ENCODE results near the gene LRMDA. TPM values are rescaled to one million over a fixed set of nuclear protein-coding genes. Genes with fewer than 3 reads are reported as not detected.
A peak's percentile ranks its signal among the peaks of the same experiment; 100 is the strongest.

The LRMDA gene
- total RNA-seq, 1 experiment from 2014 or later: not detected

DNA sequence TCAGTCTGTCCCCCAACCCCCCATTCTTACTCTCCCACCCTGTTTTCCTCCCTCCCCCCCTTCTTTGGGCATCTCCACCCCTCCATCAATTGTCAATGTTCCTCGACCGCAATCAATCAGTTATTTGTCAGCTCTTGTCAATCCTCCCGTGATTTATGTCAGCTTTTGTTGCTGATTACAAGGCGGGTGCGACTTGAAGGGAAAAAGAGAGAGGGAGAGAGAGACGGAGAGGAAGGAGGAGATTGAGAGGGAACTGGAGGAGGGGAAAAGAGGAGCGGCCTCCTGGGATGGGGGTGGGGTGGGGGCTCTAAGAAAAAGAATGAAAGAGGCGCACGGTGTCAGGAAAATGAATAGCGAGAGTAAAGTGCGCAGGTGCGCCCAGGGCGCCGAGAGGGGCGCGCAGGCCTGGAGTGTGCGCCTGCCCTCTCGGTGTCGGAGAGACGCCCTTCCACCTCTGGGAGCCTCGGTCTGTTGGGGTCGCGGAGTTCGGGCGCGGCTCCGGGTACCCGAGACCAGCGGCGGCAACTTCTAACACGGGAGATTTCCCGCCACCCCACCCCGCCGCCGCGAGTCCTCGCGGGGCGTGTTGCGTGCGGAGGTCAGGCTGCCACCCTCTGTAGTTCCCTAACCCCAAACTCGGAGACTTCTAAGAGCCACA lies 28.8 kb upstream of the LRMDA start:
- Histone ChIP-seq H3K27ac (ENCODE audit: low read depth, low read length, poor library complexity, severe bottlenecking) (no peak overlapping the region), H3K4me3 (ENCODE audit: low read depth, low read length, poor library complexity, severe bottlenecking) (peak overlapping the region; percentile 57), H3K9me3 (ENCODE audit: low read depth, low read length, poor library complexity, severe bottlenecking) (no peaks in the 10 kb centered on the region), H3K27me3 (replicated peaks; ENCODE audit: insufficient read depth, low read depth, low read length, poor library complexity) (peaks cover 99% of the 10 kb centered on the region), H3K36me3 (ENCODE audit: insufficient read depth, low read length, poor library complexity, severe bottlenecking) (no peaks in the 10 kb centered on the region), H3K4me1 (ENCODE audit: insufficient read depth, low read length, poor library complexity, severe bottlenecking) (peaks cover 32% of the 10 kb centered on the region)
- peak; percentile 45 for TF ChIP-seq EZH2 (IDR thresholded peaks at IDR 0.05; ENCODE audit: borderline replicate concordance, low read depth, low read length, poor library complexity, severe bottlenecking)
- TF ChIP-seq, protein P1, sequence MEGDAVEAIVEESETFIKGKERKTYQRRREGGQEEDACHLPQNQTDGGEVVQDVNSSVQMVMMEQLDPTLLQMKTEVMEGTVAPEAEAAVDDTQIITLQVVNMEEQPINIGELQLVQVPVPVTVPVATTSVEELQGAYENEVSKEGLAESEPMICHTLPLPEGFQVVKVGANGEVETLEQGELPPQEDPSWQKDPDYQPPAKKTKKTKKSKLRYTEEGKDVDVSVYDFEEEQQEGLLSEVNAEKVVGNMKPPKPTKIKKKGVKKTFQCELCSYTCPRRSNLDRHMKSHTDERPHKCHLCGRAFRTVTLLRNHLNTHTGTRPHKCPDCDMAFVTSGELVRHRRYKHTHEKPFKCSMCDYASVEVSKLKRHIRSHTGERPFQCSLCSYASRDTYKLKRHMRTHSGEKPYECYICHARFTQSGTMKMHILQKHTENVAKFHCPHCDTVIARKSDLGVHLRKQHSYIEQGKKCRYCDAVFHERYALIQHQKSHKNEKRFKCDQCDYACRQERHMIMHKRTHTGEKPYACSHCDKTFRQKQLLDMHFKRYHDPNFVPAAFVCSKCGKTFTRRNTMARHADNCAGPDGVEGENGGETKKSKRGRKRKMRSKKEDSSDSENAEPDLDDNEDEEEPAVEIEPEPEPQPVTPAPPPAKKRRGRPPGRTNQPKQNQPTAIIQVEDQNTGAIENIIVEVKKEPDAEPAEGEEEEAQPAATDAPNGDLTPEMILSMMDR (conservative IDR thresholded peaks at IDR 0.05; ENCODE audit: low read depth, low read length): no peak
- ChIA-PET CTCF (no interaction called here), POLR2A (ENCODE audit: low non-redundant PET) (no interaction called here)
- intact Hi-C loops (cut with micrococcal nuclease; ENCODE audit: unreplicated experiment): loop anchor here (5.0 to 10.0 kb wide), 3 partner anchors 512 to 1710 kb away; no protein-coding TSS in a partner anchor
- BruUV-seq (replicated peaks): no TSS peak
- DNase-seq (ENCODE audit: low spot score): no peak

DNA sequence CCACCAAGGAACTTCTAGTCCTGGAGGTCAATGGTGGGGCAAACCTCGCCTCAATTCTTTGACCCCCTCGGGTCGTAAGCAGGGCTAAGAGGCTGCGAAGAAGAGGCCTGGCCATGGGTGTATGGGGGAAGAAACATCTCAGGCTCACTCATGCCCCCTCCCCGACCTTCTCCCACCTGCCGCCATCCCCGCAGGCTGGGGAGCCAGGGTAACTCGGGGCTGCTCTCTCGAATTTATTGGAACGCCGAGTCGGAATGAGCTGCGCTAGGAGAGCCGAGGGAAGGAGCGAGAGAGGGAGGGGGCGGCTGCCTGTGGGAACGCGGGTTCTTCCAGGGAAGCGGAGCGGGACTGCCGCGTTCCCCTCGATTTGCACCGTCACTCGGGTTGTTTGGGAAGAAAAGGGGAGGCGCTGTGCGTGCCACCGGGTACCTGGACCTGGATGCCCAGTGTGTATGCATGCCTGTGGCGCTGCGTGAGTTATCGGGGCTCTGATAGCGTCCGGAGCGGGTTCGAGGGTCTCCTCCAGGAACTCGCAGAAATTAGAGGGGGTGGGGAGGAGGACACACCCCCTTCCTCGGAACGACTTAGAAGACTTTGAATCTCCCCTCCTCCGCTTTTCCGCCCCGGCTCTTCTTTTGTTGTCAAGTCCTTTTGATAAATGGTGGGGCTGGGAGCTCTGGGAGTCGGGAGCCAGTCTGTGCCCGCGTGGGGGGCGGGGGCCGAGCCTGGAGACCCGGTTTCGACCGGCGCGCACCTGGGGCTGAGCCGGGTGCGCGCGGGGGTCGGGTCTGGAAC lies 28.1 kb upstream of the LRMDA start:
- Histone ChIP-seq H3K27me3 (replicated peaks; ENCODE audit: insufficient read depth, low read depth, low read length, poor library complexity) (peaks cover 99% of the 10 kb centered on the region), H3K4me1 (ENCODE audit: insufficient read depth, low read length, poor library complexity, severe bottlenecking) (peaks cover 33% of the 10 kb centered on the region), H3K36me3 (ENCODE audit: insufficient read depth, low read length, poor library complexity, severe bottlenecking) (no peaks in the 10 kb centered on the region), H3K4me3 (ENCODE audit: low read depth, low read length, poor library complexity, severe bottlenecking) (peak overlapping the region; percentile 57), H3K27ac (ENCODE audit: low read depth, low read length, poor library complexity, severe bottlenecking) (no peak overlapping the region), H3K9me3 (ENCODE audit: low read depth, low read length, poor library complexity, severe bottlenecking) (no peaks in the 10 kb centered on the region)
- intact Hi-C loops (cut with micrococcal nuclease; ENCODE audit: unreplicated experiment): loop anchor here (5.0 to 10.0 kb wide), 3 partner anchors 511 to 1709 kb away; no protein-coding TSS in a partner anchor
- POLR2A ChIA-PET (ENCODE audit: low non-redundant PET): no interaction called here
- DNase-seq (ENCODE audit: low spot score): no peak
- TF ChIP-seq EZH2 (IDR thresholded peaks at IDR 0.05; ENCODE audit: borderline replicate concordance, low read depth, low read length, poor library complexity, severe bottlenecking): no peak
- TF ChIP-seq, protein P1 (conservative IDR thresholded peaks at IDR 0.05; ENCODE audit: low read depth, low read length): no peak
- CTCF ChIA-PET: no interaction called here
- BruUV-seq (replicated peaks): no TSS peak

DNA sequence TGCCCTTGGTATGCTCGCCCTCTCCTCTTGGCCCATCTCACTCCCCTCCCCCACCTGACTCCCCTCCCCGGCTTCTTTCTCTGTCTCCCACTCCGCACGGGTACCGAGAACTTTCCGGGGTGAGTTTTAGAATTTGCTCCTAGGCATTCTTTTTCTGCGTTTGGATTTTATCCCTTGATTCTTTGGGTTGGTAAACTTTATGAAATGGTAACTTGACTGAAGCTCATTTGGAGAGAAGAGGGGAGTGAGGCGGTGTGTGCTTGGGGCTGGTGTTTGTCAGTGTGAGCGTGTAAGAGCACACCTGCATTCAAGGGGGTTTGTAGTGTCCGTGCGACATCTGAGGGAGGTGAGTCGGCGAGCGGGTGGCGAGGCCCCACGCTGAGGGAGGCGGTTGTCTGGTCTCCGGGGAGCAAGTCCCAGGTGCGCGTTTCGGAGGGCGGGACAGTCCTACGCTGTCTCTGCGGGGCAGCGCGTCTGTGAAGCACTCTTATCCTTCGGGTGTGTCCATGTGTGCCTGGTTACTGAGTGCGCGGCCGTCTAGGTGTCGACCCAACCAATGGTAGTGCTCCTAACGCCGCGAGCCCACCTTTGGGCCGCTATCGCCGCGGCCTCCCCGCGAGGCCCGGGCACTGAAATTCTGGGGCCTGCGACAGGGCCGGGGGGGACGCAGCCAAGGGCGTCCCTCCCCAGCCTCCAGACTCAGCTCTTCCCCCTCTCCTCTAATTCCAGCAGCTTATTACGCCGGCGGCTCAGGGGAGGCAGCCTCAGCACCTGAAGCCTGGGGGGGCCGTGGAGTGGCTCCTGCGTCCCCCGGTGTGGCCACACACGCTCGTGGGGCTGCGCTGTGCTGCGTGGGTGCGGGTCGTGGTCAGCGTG lies 27.2 kb upstream of the LRMDA start:
- BruUV-seq (replicated peaks): no TSS peak
- Histone ChIP-seq H3K27ac (ENCODE audit: low read depth, low read length, poor library complexity, severe bottlenecking) (no peak overlapping the region), H3K36me3 (ENCODE audit: insufficient read depth, low read length, poor library complexity, severe bottlenecking) (no peaks in the 10 kb centered on the region), H3K4me1 (ENCODE audit: insufficient read depth, low read length, poor library complexity, severe bottlenecking) (peaks cover 40% of the 10 kb centered on the region), H3K27me3 (replicated peaks; ENCODE audit: insufficient read depth, low read depth, low read length, poor library complexity) (peaks cover 99% of the 10 kb centered on the region), H3K9me3 (ENCODE audit: low read depth, low read length, poor library complexity, severe bottlenecking) (no peaks in the 10 kb centered on the region), H3K4me3 (ENCODE audit: low read depth, low read length, poor library complexity, severe bottlenecking) (peak overlapping the region; percentile 57)
- POLR2A ChIA-PET (ENCODE audit: low non-redundant PET): no interaction called here
- CTCF ChIA-PET: no interaction called here
- intact Hi-C loops (cut with micrococcal nuclease; ENCODE audit: unreplicated experiment): loop anchor here (5.0 to 10.0 kb wide), 3 partner anchors 511 to 1708 kb away; no protein-coding TSS in a partner anchor
- DNase-seq (ENCODE audit: low spot score): no peak
- TF ChIP-seq, protein P1 (conservative IDR thresholded peaks at IDR 0.05; ENCODE audit: low read depth, low read length): no peak
- TF ChIP-seq EZH2 (IDR thresholded peaks at IDR 0.05; ENCODE audit: borderline replicate concordance, low read depth, low read length, poor library complexity, severe bottlenecking): peak; percentile 51
